H7 (cell line): ENCODE data around the gene RGS7. TPM values are rescaled to one million over a fixed set of nuclear protein-coding genes. Genes with fewer than 3 reads are reported as not detected.
"Not testable (repeated sequence)": the region's sequence is repeated elsewhere in the genome, so short reads cannot be mapped to it uniquely, and the experiment has no call there.

Source experiments
- DNase-seq: peaks from one replicate; pipeline ENCODE4 v3.0.0; 2012
- H3K27me3 ChIP-seq: 2 replicates; pipeline ENCODE4 v1.6.0; 2011; ENCODE audit warnings: mild to moderate bottlenecking, low read length; ENCODE audit not compliant: control insufficient read depth, insufficient read depth
- H3K36me3 ChIP-seq: replicated peaks from 2 replicates; pipeline ENCODE4 v1.5.1; 2011; ENCODE audit warnings: low read length; ENCODE audit not compliant: control insufficient read depth, insufficient read depth
- H3K4me3 ChIP-seq: 2 replicates; pipeline ENCODE4 v1.5.1; 2011; ENCODE audit warnings: low read depth, mild to moderate bottlenecking, control low read depth, low read length, moderate library complexity; ENCODE audit not compliant: insufficient read depth
- total RNA-seq: library from RNA; depleted of rRNA; stranded (reverse); fragments of >200 nt; shearing (Covaris generic); gene quantifications from 2 replicates; pipeline ENCODE4 v1.2.3, GENCODE V29; 2014

RGS7 gene
- total RNA-seq, 1 experiment from 2014 or later = 1.6 TPM

GRCh38 chr1:240765732-240766363 lies 591.2 kb downstream of the RGS7 start:
- Histone ChIP-seq H3K4me3 (no peak overlapping the region), H3K27me3 (no peaks in the 10 kb centered on the region), H3K36me3 (no peaks in the 10 kb centered on the region)
- DNase-seq = no peak

GRCh38 chr1:240763771-240764170 lies 593.2 kb downstream of the RGS7 start:
- Histone ChIP-seq H3K27me3 (no peaks in the 10 kb centered on the region), H3K36me3 (no peaks in the 10 kb centered on the region)

GRCh38 chr1:240763095-240763494 lies 593.9 kb downstream of the RGS7 start:
- H3K36me3 ChIP-seq, H3K4me3 ChIP-seq, DNase-seq, H3K27me3 ChIP-seq: not testable (repeated sequence)

More at GRCh38 chr1:240763771-240764170, 593.2 kb downstream of the RGS7 start:
- no peak overlapping the region for H3K4me3 ChIP-seq
- DNase-seq = no peak

DNA sequence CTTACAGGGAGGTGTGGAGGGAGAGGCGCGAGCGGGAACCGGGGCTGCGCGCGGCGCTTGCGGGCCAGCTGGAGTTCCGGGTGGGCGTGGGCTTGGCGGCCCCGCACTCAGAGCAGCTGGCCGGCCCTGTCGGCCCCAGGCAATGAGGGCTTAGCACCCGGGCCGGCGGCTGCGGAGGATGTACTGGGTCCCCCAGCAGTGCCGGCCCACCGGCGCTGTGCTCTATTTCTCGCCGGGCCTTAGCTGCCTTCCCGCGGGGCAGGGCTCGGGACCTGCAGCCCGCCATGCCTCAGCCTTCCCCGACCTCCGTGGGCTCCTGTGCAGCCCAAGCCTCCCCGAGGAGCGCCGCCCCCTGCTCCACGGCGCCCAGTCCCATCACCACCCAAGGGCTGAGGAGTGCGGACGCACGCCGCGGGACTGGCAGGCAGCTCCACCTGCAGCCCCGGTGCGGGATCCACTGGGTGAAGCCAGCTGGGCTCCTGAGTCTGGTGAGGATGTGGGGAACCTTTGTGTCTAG lies 594.5 kb downstream of the RGS7 start:
- not testable (repeated sequence) for H3K4me3 ChIP-seq, H3K36me3 ChIP-seq, H3K27me3 ChIP-seq, DNase-seq

DNA sequence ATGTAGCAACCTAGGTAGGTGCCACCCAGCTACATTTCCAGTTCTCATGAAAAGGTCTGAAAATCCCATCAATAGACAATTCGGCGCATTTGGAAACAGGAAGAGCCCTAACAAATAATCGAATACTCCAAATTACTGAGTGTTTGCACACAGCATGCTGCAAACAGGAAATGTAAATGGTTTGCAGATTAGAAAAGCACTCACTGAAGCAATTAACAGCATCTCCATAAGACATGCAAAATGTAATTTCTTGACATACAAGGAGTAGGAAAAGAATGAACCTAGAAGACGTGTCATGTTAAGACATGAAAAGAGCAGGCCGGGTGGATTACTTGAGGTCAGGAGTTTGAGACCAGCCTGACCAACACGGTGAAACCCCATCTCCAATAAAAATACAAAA lies 598.2 kb downstream of the RGS7 start:
- DNase-seq, H3K4me3 ChIP-seq, H3K27me3 ChIP-seq, H3K36me3 ChIP-seq: not testable (repeated sequence)

GRCh38 chr1:240758296-240758695 lies 598.7 kb downstream of the RGS7 start:
- H3K27me3 ChIP-seq = no peaks in the 10 kb centered on the region
- no peak for DNase-seq
- H3K36me3 ChIP-seq = no peaks in the 10 kb centered on the region
- H3K4me3 ChIP-seq = no peak overlapping the region

- no peaks in the 10 kb centered on the region for H3K36me3 ChIP-seq
- DNase-seq = no peak
- no peak overlapping the region for H3K4me3 ChIP-seq
- H3K27me3 ChIP-seq = no peaks in the 10 kb centered on the region
Measured at GRCh38 chr1:240747907-240748306, 609.1 kb downstream of the RGS7 start.

GRCh38 chr1:240743705-240744104 lies 613.3 kb downstream of the RGS7 start:
- no peak for DNase-seq
- no peak overlapping the region for H3K4me3 ChIP-seq
- no peaks in the 10 kb centered on the region for H3K36me3 ChIP-seq
- no peaks in the 10 kb centered on the region for H3K27me3 ChIP-seq

DNA sequence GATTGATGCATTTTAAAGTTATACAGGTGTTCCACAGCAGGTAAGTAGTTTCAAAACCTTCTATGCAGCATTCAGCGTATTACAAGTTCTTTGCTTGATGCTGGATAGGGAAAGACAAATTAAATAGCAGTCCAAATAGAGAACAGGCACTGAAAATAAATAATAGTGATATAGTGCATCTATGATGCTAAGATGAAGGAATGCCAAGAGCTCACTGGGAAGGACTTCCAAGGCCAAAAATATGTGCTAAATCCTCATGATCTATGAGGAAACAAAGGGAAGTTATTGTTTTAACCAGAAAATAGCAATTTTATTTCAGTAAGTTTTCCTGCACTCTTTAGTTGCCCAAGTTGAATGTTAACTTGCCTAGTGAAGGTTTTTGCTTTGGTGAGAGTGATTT lies 617.3 kb downstream of the RGS7 start:
- H3K4me3 ChIP-seq = no peak overlapping the region
- no peaks in the 10 kb centered on the region for H3K27me3 ChIP-seq
- H3K36me3 ChIP-seq = no peaks in the 10 kb centered on the region
- no peak for DNase-seq

DNA sequence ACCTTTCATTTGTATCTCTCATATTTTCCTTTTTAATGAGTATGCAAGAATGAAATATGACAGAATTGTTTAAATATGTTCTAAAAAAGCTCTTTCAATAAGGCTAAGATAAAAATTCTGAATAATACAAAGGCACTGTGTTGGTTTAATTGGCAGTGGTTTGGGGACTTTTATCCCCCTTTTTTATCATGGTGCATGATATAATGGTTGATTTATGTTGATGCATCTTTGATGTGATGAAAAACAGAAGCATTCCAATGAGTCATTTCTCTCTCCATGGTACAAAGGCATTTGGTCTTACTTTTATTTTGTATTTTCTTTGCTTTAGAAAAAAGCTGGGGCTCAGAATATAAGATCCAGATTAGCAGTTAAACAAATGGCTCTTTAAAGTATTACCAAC lies 617.9 kb downstream of the RGS7 start:
- no peak for DNase-seq
- no peak overlapping the region for H3K4me3 ChIP-seq
- no peaks in the 10 kb centered on the region for H3K27me3 ChIP-seq
- no peaks in the 10 kb centered on the region for H3K36me3 ChIP-seq

DNA sequence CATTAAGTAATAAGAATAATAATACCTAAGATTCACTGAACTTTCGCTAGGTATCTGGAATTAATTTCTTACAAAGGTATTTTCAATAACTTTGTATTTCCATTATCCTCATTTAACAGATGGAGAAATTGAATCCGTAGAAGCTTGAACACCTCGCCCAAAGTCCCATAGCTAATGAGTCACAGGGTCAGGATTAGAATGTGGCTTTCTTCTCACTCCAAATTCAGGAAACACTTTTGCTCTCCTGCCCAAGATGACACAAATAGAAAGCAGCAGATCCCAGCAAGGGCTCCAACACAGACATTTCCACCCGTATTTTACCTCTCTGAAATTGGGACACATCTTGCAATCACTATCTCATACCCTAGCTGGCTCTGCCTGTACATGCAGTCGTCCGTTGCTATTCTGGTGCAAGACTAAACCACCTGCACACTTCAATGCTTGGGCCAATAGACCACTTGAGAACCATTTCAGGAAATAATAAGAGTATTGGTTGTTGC lies 619.2 kb downstream of the RGS7 start:
- no peak for DNase-seq
- Histone ChIP-seq H3K27me3 (no peaks in the 10 kb centered on the region), H3K4me3 (no peak overlapping the region), H3K36me3 (no peaks in the 10 kb centered on the region)

GRCh38 chr1:240737298-240737697 lies 619.7 kb downstream of the RGS7 start:
- Histone ChIP-seq H3K36me3 (no peaks in the 10 kb centered on the region), H3K4me3 (no peak overlapping the region), H3K27me3 (no peaks in the 10 kb centered on the region)
- no peak for DNase-seq

- H3K27me3 ChIP-seq, H3K36me3 ChIP-seq, DNase-seq, H3K4me3 ChIP-seq: not testable (repeated sequence)
Measured at GRCh38 chr1:240734705-240735104, 622.3 kb downstream of the RGS7 start.

GRCh38 chr1:240734001-240734400 lies 623.0 kb downstream of the RGS7 start:
- Histone ChIP-seq H3K27me3 (no peaks in the 10 kb centered on the region), H3K4me3 (no peak overlapping the region), H3K36me3 (no peaks in the 10 kb centered on the region)
- DNase-seq = no peak

- no peak overlapping the region for H3K4me3 ChIP-seq
- peak; percentile 76 for DNase-seq
Measured at GRCh38 chr1:240732390-240732789, 624.6 kb downstream of the RGS7 start.

More at GRCh38 chr1:240732390-240732789, 624.6 kb downstream of the RGS7 start:
- no peaks in the 10 kb centered on the region for H3K36me3 ChIP-seq
- no peaks in the 10 kb centered on the region for H3K27me3 ChIP-seq
